Small intestine (tissue), 7 donors: ENCODE data around the gene CALCB. TPM values are rescaled to one million over a fixed set of nuclear protein-coding genes. Genes with fewer than 3 reads are reported as not detected.

Experiments
- DNase-seq, 2 donors: peaks; one replicate each; pipeline versions ENCODE4 v3.0.0 to v3.0.0-alpha.2; 2013
- FAIRE-seq: peaks from 2 replicates; lab custom pipeline; 2012; peaks lifted over from hg19 to GRCh38; lab: Jason Lieb, UNC
- H3K27ac ChIP-seq, 3 donors: one replicate each; pipeline ENCODE4 v1.5.1; 2013; ENCODE audit warnings: low read length in 2 of 3, mild to moderate bottlenecking in 2 of 3, control low read depth in 1 of 3, inconsistent platforms in 1 of 3, low read depth in 1 of 3, moderate library complexity in 1 of 3
- H3K27me3 ChIP-seq, 3 donors: one replicate each; pipeline ENCODE4 v1.6.1; 2013; ENCODE audit warnings: low read length in 3 of 3, inconsistent platforms in 1 of 3; ENCODE audit not compliant: control insufficient read depth in 3 of 3, insufficient read depth in 3 of 3
- H3K36me3 ChIP-seq, 3 donors: one replicate each; pipeline ENCODE4 v1.6.1; 2013; ENCODE audit warnings: low read length in 3 of 3, inconsistent platforms in 1 of 3, low read depth in 1 of 3, mild to moderate bottlenecking in 1 of 3, moderate library complexity in 1 of 3; ENCODE audit not compliant: control insufficient read depth in 3 of 3, insufficient read depth in 2 of 3
- H3K4me1 ChIP-seq, 3 donors: one replicate each; pipeline ENCODE4 v1.6.1; 2013; ENCODE audit warnings: low read length in 2 of 3, inconsistent platforms in 1 of 3, low read depth in 1 of 3, mild to moderate bottlenecking in 1 of 3, moderate library complexity in 1 of 3; ENCODE audit not compliant: control insufficient read depth in 3 of 3, insufficient read depth in 2 of 3
- H3K4me3 ChIP-seq, 3 donors: one replicate each; pipeline ENCODE4 v1.5.1; 2013; ENCODE audit warnings: low read length in 3 of 3, control low read depth in 1 of 3, inconsistent platforms in 1 of 3, low read depth in 1 of 3, mild to moderate bottlenecking in 1 of 3, moderate library complexity in 1 of 3
- H3K9me3 ChIP-seq, 2 donors: one replicate each; pipeline ENCODE4 v1.6.1; 2013; ENCODE audit warnings: low read depth in 1 of 2, low read length in 1 of 2; ENCODE audit not compliant: control insufficient read depth in 2 of 2, insufficient read depth in 1 of 2
- WGBS, 3 donors: extraction: QIAGEN DNeasy Blood & Tissue Kit; methylation state at CpG; one replicate each; pipeline ENCODE4 v1.1.7; 2013; 5-methylcytosine and 5-hydroxymethylcytosine counted together
- polyA plus RNA-seq, 4 donors: library from polyadenylated mRNA; stranded (reverse) in 3 of 4; unstranded in 1 of 4; fragments of 200-250 nt in 3 of 4; fragments of 120-200 nt in 1 of 4; gene quantifications; one replicate each; pipeline versions ENCODE4 v1.2.1 to v1.2.3, GENCODE V29; 2013
- donor health status: healthy with polysubstance abuse.
- donor health status: control.
- donor health status: control.
- donor health status: Bipolar disorder and iron deficiency.
- donor health status: healthy.

CALCB gene
- polyA plus RNA-seq, 4 donors: 0.09 to 4.4 TPM; not detected in 2

DNA sequence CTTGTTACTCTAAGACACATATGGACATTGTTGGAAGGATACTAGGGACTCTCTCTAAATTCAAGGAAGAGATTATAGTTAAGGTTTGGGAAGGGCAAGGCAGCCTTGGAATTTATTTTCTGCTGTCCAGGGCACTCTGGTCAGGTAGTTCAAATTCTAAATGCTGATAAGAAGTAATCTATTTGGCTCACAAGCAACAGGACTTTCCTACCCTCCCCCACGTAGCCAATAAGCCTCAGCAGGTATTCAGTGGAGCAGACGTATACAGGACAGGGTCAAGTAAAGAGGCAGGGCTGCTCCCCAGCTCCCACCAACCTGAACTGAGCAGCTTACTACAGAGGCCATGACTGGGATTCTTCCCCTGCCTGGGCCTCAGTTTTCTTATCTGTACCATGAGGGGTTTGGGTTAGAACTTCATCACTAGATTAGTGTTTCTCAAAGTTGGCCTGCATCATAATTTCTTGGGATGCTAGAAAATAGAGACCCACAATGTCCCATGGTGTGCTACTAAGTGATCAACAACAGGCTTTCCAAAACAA, 35.3 kb downstream of the CALCB start:
- DNase-seq (no peak), FAIRE-seq (no peak)
- no peaks in the 10 kb centered on the region for H3K9me3 ChIP-seq
- no peak overlapping the region for H3K4me3 ChIP-seq
- H3K27me3 ChIP-seq: peaks cover 0 to 7% (median 0%) of the 10 kb centered on the region in 3 donors
- H3K4me1 ChIP-seq: peaks cover 0 to 2% (median 0%) of the 10 kb centered on the region in 3 donors
- WGBS, 3 donors: 38 to 78% (median 40%) methylated on average over 2 of the region's 2 CpGs
- H3K36me3 ChIP-seq: no peaks in the 10 kb centered on the region
- no peak overlapping the region for H3K27ac ChIP-seq

DNA sequence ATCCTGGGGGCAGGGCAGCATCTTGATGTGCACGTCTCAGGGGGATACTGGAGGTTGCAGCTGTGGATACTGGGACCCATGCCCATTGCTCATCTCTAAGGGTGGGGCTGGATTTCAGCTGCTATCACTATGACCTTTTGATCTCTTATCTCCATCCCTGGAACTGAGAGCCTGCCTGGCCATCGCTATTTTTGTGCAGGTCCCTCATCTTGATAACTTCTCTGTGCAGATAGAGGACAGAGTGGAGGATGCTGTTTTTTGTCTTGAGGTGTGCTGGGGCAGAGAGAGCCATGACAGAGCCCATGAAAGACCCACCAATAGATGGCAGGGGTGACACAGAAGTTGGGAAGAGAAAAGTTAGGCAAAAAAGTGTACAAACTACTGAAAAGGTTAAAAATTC, 36.2 kb downstream of the CALCB start:
- FAIRE-seq: no peak
- H3K9me3 ChIP-seq: no peaks in the 10 kb centered on the region

DNA sequence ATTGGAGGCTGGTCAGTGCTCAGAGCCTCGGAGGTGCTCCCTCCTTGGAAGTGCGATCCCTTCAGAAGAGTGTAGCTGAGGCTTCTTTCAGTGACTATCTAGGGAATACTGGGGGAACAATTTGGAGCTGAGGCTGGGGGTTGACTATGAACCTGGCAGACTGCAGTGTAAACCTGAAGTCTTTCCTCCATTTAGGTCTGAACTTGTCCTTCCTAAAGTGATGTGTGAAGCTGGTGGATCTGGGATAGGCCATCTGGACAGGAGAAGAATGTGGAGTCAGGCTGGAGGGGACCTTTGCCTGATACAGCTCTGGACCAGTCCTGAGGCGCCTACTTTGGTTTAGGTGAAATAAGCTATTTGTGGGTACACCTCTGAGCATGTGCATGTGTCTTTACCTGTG, 37.8 kb downstream of the CALCB start:
- Histone ChIP-seq H3K4me1 (peaks cover 0 to 2% (median 0%) of the 10 kb centered on the region in 3 donors), H3K36me3 (no peaks in the 10 kb centered on the region), H3K4me3 (no peak overlapping the region), H3K27me3 (peaks cover 2 to 30% (median 3%) of the 10 kb centered on the region in 3 donors), H3K9me3 (no peaks in the 10 kb centered on the region), H3K27ac (no peak overlapping the region)
- DNase-seq (no peak), FAIRE-seq (no peak)
- 89 to 90% (median 89%) methylated on average over 3 of the region's 3 CpGs for WGBS, 3 donors

More for the DNA sequence above, 36.2 kb downstream of the CALCB start:
- Histone ChIP-seq H3K4me1 (peaks cover 0 to 2% (median 0%) of the 10 kb centered on the region in 3 donors), H3K4me3 (no peak overlapping the region), H3K36me3 (no peaks in the 10 kb centered on the region), H3K27ac (no peak overlapping the region), H3K27me3 (peaks cover 0 to 16% (median 0%) of the 10 kb centered on the region in 3 donors)
- WGBS, 3 donors: 33 to 69% (median 44%) methylated on average over 2 of the region's 2 CpGs
- no peak for DNase-seq

DNA sequence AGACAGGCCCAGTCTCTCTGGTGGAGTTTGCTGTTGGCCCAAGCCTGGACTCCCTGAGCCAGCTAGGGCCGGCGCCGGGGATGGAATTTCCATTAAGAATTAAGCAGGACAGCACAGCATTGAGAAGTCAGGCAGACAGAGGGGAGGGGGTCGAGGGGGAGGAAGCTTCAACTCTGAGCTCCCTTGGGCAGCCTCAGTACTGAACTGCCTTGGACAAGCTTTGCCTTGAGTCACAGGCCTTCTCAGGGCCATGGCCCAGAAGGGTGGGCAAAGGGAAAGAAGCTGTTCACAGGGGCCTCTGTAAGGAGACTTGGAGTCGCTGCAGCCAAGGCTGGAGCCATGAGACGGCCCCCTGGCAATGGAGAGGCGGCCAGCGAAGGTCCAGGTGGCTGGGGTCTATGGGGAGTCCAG, 38.7 kb downstream of the CALCB start:
- DNase-seq (peak in 1 of 2 donors; percentile 9), FAIRE-seq (no peak)
- Histone ChIP-seq H3K36me3 (no peaks in the 10 kb centered on the region), H3K27me3 (peaks cover 2 to 33% (median 3%) of the 10 kb centered on the region in 3 donors), H3K4me1 (no peaks in the 10 kb centered on the region), H3K27ac (no peak overlapping the region), H3K4me3 (no peak overlapping the region), H3K9me3 (no peaks in the 10 kb centered on the region)
- WGBS, 3 donors: 72 to 89% (median 87%) methylated on average over 8 of the region's 8 CpGs

DNA sequence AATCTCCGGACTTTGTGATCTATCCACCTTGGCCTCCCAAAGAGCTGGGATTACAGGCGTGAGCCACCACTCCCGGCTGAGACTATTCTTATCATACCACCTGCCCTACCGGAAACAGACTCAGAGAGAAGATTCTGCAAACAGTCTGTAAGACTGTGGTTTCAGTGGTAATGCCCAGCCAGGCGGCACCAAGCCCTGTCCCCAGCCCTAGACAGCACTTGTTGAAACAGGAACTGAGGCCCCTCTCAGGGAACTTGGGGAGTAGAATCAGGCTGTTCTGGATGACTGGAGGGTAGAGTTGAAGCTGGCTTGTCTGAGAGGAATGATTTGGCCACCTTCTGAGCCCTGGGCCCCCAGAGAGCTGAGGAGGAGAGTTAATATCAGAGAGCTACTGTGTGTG, 40.0 kb downstream of the CALCB start:
- Histone ChIP-seq H3K4me3 (no peak overlapping the region), H3K36me3 (no peaks in the 10 kb centered on the region), H3K27me3 (peaks cover 2 to 36% (median 3%) of the 10 kb centered on the region in 3 donors), H3K9me3 (no peaks in the 10 kb centered on the region), H3K4me1 (no peaks in the 10 kb centered on the region), H3K27ac (no peak overlapping the region)
- FAIRE-seq: no peak
- no peak for DNase-seq
- WGBS, 3 donors: 32 to 53% (median 40%) methylated on average over 5 of the region's 5 CpGs

DNA sequence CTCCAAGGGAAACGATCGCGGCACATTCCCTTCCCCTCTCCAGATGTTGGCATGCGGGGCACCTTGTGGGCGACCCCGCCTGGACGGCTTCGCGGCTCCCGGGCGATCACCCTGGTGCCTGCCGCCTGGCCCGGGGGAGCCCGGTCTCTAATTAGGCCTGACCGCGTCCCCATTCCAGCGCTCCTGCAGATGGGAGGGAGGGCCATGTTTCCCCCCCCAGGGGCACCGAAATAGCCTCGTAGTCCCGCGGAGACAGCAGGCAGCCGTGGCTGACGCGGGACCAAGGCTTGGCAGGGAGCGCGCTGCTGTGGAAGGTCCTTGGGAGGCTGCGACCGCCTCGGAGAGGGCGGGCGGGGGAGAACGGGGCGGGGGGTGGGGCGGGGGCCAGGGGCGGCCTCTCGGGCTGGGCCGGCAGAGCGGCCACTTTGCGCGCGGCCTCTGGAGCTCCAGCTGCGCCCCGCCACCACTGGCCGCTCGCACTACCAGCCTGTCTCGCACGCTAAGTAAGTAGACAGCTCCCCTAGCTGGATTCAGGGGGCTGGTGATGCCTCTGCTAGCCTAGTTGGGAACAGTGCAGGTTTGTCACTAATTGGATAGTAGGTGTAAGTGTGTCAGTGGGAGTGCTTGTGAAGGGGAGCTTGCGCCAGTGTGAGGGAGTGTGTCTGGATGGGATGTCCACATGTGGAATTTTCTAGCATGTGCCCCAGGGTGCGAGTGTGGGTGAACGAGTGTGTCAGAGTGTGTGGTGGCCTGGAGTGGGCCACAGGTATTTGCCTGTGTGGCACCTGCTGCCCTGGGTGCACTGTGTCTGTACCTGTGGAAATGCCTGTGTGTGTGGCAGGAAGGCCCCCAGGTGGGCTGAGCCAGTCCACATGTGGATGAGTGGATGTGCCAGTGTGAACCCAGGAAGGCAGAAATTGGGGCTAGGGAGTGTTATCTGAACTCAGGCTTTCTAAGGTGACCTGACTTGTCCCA, 41.4 kb downstream of the CALCB start, which contains the start of gene INSC:
Gene INSC, plus strand, starts transcription at position 423 of the 975 bp plus-strand sequence. CDS start 34,252 bp downstream, outside the sequence.
- 6 to 17% (median 16%) methylated on average over 29 to 50 of the region's 50 CpGs for WGBS, 3 donors
- DNase-seq (peak in 1 of 2 donors; percentile 19), FAIRE-seq (no peak)
- Histone ChIP-seq H3K9me3 (no peaks in the 10 kb centered on the region), H3K4me3 (peak within 1 kb of the TSS in 1 of 3 donors; percentile 22), H3K4me1 (no peaks in the 10 kb centered on the region), H3K27ac (peak within 1 kb of the TSS in 1 of 3 donors; percentile 32), H3K27me3 (peaks cover 2 to 43% (median 3%) of the 10 kb centered on the region in 3 donors), H3K36me3 (no peaks in the 10 kb centered on the region)

DNA sequence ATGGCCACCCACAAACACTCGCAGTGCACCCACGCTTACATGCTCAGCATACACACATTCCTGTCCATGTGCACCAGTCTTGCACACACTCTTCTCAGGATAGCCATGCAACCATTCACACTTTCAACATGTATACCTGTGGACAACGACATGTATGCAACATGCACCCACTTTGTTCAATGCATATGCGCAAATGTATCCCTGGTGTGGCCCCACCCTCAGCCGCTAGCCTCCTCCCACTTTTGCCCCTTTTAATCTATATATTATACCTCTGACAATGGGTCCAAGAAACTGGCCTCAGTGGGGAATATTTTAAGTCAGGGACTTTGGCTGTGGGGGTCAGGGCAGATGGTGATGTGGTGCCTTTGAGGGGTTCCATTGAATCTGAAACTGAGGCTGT, 42.3 kb downstream of the CALCB start:
- DNase-seq (no peak), FAIRE-seq (no peak)
- Histone ChIP-seq H3K4me3 (no peak overlapping the region), H3K9me3 (no peaks in the 10 kb centered on the region), H3K27me3 (peaks cover 2 to 41% (median 3%) of the 10 kb centered on the region in 3 donors), H3K36me3 (no peaks in the 10 kb centered on the region), H3K4me1 (no peaks in the 10 kb centered on the region), H3K27ac (no peak overlapping the region)
- 87 to 91% (median 89%) methylated on average over 5 of the region's 5 CpGs for WGBS, 3 donors

DNA sequence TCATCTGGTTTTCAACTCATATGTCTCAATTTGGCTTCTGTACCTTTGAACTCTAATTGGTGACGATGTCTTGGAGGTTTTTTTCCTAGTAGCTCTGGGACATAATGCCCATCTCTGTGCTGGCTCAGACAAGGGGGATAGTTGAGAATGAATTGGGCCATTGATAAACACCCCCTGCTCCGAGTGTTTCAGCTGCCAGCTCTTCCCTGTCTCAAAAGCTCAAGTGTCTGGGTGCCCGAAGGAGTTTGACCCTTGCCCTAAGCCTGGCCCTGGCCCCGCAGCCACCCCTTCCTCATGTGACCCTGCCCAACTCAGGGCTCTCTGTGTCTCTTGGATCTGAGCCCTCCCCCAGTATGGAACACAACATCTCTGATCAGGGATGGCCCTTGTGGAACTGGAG, 44.4 kb downstream of the CALCB start:
- no peaks in the 10 kb centered on the region for H3K9me3 ChIP-seq
- H3K4me1 ChIP-seq: no peaks in the 10 kb centered on the region
- no peak overlapping the region for H3K4me3 ChIP-seq
- no peak overlapping the region for H3K27ac ChIP-seq
- no peaks in the 10 kb centered on the region for H3K36me3 ChIP-seq
- 37 to 72% (median 59%) methylated on average over 4 of the region's 4 CpGs for WGBS, 3 donors
- H3K27me3 ChIP-seq: peaks cover 2 to 41% (median 3%) of the 10 kb centered on the region in 3 donors
- FAIRE-seq: no peak
- DNase-seq: no peak
